Large intestine (tissue), 3 donors: ENCODE data around the gene QSOX2. TPM values are rescaled to one million over a fixed set of nuclear protein-coding genes. Genes with fewer than 3 reads are reported as not detected.

Source experiments
- DNase-seq, 2 donors: peaks; one replicate each; pipeline versions ENCODE4 v3.0.0 to v3.0.0-alpha.2; 2013
- H3K27ac ChIP-seq: one replicate; pipeline ENCODE4 v1.5.1; 2013; ENCODE audit warnings: low read length
- H3K27me3 ChIP-seq: 2 replicates; pipeline ENCODE4 v1.6.1; 2013; ENCODE audit warnings: low read length; ENCODE audit not compliant: control insufficient read depth, insufficient read depth
- H3K36me3 ChIP-seq: 2 replicates; pipeline ENCODE4 v1.6.1; 2013; ENCODE audit warnings: low read length; ENCODE audit not compliant: control insufficient read depth, insufficient read depth
- H3K4me1 ChIP-seq: one replicate; pipeline ENCODE4 v1.6.1; 2013; ENCODE audit warnings: low read length; ENCODE audit not compliant: control insufficient read depth, insufficient read depth
- H3K4me3 ChIP-seq: one replicate; pipeline ENCODE4 v1.5.1; 2013; ENCODE audit warnings: low read length
- H3K9me3 ChIP-seq: one replicate; pipeline ENCODE4 v1.6.1; 2013; ENCODE audit warnings: mild to moderate bottlenecking, low read depth, low read length, moderate library complexity; ENCODE audit not compliant: control insufficient read depth
- WGBS: methylation state at CpG from one replicate; pipeline ENCODE4 v1.1.5; 2013; ENCODE audit warnings: low lambda C conversion rate; ENCODE audit not compliant: insufficient coverage; 5-methylcytosine and 5-hydroxymethylcytosine counted together
- polyA plus RNA-seq: library from polyadenylated mRNA; unstranded; fragments of 120-200 nt; gene quantifications from one replicate; pipeline ENCODE4 v1.2.1, GENCODE V29; 2013

Gene QSOX2
- polyA plus RNA-seq, 1 donor: 11.9 TPM

- Histone ChIP-seq H3K9me3 (peaks cover 3% of the 10 kb centered on the region), H3K36me3 (peaks cover 24% of the 10 kb centered on the region), H3K27me3 (no peaks in the 10 kb centered on the region), H3K4me1 (no peaks in the 10 kb centered on the region), H3K4me3 (no peak overlapping the region), H3K27ac (no peak overlapping the region)
- no peak for DNase-seq
- WGBS: 93% methylated on average over 3 of the region's 21 CpGs
Observed at GRCh38 chr9:136234597-136234996, 11.0 kb downstream of the QSOX2 start.

GRCh38 chr9:136233868-136234267 is 11.7 kb downstream of the QSOX2 start:
- H3K36me3 ChIP-seq: peaks cover 24% of the 10 kb centered on the region

GRCh38 chr9:136233411-136233810 is 12.2 kb downstream of the QSOX2 start:
- no peak for DNase-seq
- Histone ChIP-seq H3K27me3 (no peaks in the 10 kb centered on the region), H3K36me3 (peaks cover 24% of the 10 kb centered on the region), H3K27ac (no peak overlapping the region), H3K4me3 (no peak overlapping the region), H3K4me1 (no peaks in the 10 kb centered on the region), H3K9me3 (peaks cover 3% of the 10 kb centered on the region)
- WGBS: no CpG with 5 or more reads among the region's 15 CpGs

More at GRCh38 chr9:136233868-136234267, 11.7 kb downstream of the QSOX2 start:
- Histone ChIP-seq H3K27me3 (no peaks in the 10 kb centered on the region), H3K4me3 (no peak overlapping the region), H3K27ac (no peak overlapping the region), H3K4me1 (no peaks in the 10 kb centered on the region), H3K9me3 (peaks cover 3% of the 10 kb centered on the region)
- no peak for DNase-seq
- no CpG with 5 or more reads among the region's 14 CpGs for WGBS

- Histone ChIP-seq H3K36me3 (peaks cover 24% of the 10 kb centered on the region), H3K4me1 (no peaks in the 10 kb centered on the region)
- DNase-seq: no peak
Observed at GRCh38 chr9:136232969-136233368, 12.6 kb downstream of the QSOX2 start.

GRCh38 chr9:136231478-136232297 is 13.9 kb downstream of the QSOX2 start:
- H3K27me3 ChIP-seq: no peaks in the 10 kb centered on the region
- no peak for DNase-seq
- H3K36me3 ChIP-seq: peaks cover 22% of the 10 kb centered on the region
- no peak overlapping the region for H3K4me3 ChIP-seq
- WGBS: 100% methylated on average over 1 of the region's 31 CpGs
- peak overlapping the region; percentile 17 for H3K27ac ChIP-seq
- peaks cover 3% of the 10 kb centered on the region for H3K9me3 ChIP-seq
- H3K4me1 ChIP-seq: no peaks in the 10 kb centered on the region

More at GRCh38 chr9:136232969-136233368, 12.6 kb downstream of the QSOX2 start:
- Histone ChIP-seq H3K27me3 (no peaks in the 10 kb centered on the region), H3K9me3 (peaks cover 3% of the 10 kb centered on the region), H3K4me3 (no peak overlapping the region), H3K27ac (no peak overlapping the region)
- WGBS: 100% methylated on average over 1 of the region's 10 CpGs

GRCh38 chr9:136230773-136231172 is 14.8 kb downstream of the QSOX2 start:
- no peak overlapping the region for H3K4me3 ChIP-seq
- peaks cover 16% of the 10 kb centered on the region for H3K36me3 ChIP-seq
- no peaks in the 10 kb centered on the region for H3K4me1 ChIP-seq
- WGBS: no CpG with 5 or more reads among the region's 9 CpGs
- DNase-seq: no peak
- no peaks in the 10 kb centered on the region for H3K27me3 ChIP-seq
- H3K27ac ChIP-seq: no peak overlapping the region
- peaks cover 3% of the 10 kb centered on the region for H3K9me3 ChIP-seq

- Histone ChIP-seq H3K27me3 (no peaks in the 10 kb centered on the region), H3K9me3 (peaks cover 3% of the 10 kb centered on the region), H3K4me3 (no peak overlapping the region), H3K4me1 (no peaks in the 10 kb centered on the region), H3K27ac (no peak overlapping the region), H3K36me3 (peaks cover 14% of the 10 kb centered on the region)
- no peak for DNase-seq
- WGBS: no CpG with 5 or more reads among the region's 10 CpGs
Observed at GRCh38 chr9:136230365-136230764, 15.2 kb downstream of the QSOX2 start.

- no peaks in the 10 kb centered on the region for H3K9me3 ChIP-seq
- H3K4me3 ChIP-seq: no peak overlapping the region
- WGBS: 100% methylated on average over 1 of the region's 33 CpGs
- no peak overlapping the region for H3K27ac ChIP-seq
- no peak for DNase-seq
- no peaks in the 10 kb centered on the region for H3K27me3 ChIP-seq
- H3K36me3 ChIP-seq: peaks cover 11% of the 10 kb centered on the region
- H3K4me1 ChIP-seq: no peaks in the 10 kb centered on the region
Observed at GRCh38 chr9:136229096-136230065, 16.2 kb downstream of the QSOX2 start.

GRCh38 chr9:136228107-136228875 is 17.3 kb downstream of the QSOX2 start:
- Histone ChIP-seq H3K27me3 (no peaks in the 10 kb centered on the region), H3K4me1 (no peaks in the 10 kb centered on the region), H3K9me3 (no peaks in the 10 kb centered on the region), H3K36me3 (peaks cover 19% of the 10 kb centered on the region), H3K4me3 (no peak overlapping the region), H3K27ac (no peak overlapping the region)
- no CpG with 5 or more reads among the region's 18 CpGs for WGBS
- DNase-seq: no peak
